RPMI7951 (cell line): ENCODE measurements around the gene OR52E5. TPM values are rescaled to one million over a fixed set of nuclear protein-coding genes. Genes with fewer than 3 reads are reported as not detected.
A peak's percentile ranks its signal among the peaks of the same experiment; 100 is the strongest.

ENCODE experiments used
- DNase-seq: peaks from one replicate; pipeline ENCODE4 v3.0.0-alpha.2; 2012; ENCODE audit warnings: low read depth
- total RNA-seq: library from RNA; depleted of rRNA; stranded (reverse); fragments of >200 nt; shearing (Covaris generic); gene quantifications from 2 replicates; pipeline ENCODE4 v1.2.3, GENCODE V29; 2014; rRNA removed

OR52E5 gene
- total RNA-seq = not detected in 2 replicates

GRCh38 chr11:5892908-5893307 is at the start of gene OR52E5:
Gene OR52E5 (plus strand): TSS chr11:5893208. CDS start chr11:5900777, 7,569 bp downstream.
- DNase-seq = no peak

- no peak for DNase-seq
Observed at GRCh38 chr11:5846701-5847100, 46.3 kb upstream of the OR52E5 start.

- no peak for DNase-seq
Observed at GRCh38 chr11:5847711-5848110, 45.3 kb upstream of the OR52E5 start.

GRCh38 chr11:5851002-5851401 is 42.0 kb upstream of the OR52E5 start:
- no peak for DNase-seq

GRCh38 chr11:5857590-5857989 is 35.4 kb upstream of the OR52E5 start, which contains the start of gene OR52E8:
Gene OR52E8 (minus strand): TSS chr11:5857690. CDS start chr11:5857690, 0 bp downstream.
- no peak for DNase-seq

GRCh38 chr11:5865826-5866225 is 27.2 kb upstream of the OR52E5 start:
- DNase-seq = no peak

- no peak for DNase-seq
Observed at GRCh38 chr11:5878564-5878963, 14.4 kb upstream of the OR52E5 start.

- no peak for DNase-seq
Observed at GRCh38 chr11:5880329-5880728, 12.7 kb upstream of the OR52E5 start, which contains the start of gene OR52E4. Gene OR52E4 (plus strand): TSS chr11:5880629. CDS start chr11:5884293, 3,664 bp downstream.

GRCh38 chr11:5881756-5882155 is 11.3 kb upstream of the OR52E5 start:
- DNase-seq = no peak

GRCh38 chr11:5887172-5887571 is 5.8 kb upstream of the OR52E5 start:
- no peak for DNase-seq

- no peak for DNase-seq
Observed at GRCh38 chr11:5887661-5888060, 5.3 kb upstream of the OR52E5 start.

GRCh38 chr11:5891216-5891800 is 1.7 kb upstream of the OR52E5 start:
- peak; percentile 5 for DNase-seq

- DNase-seq = no peak
Observed at GRCh38 chr11:5899534-5899933, 6.5 kb downstream of the OR52E5 start.

- DNase-seq = no peak
Observed at GRCh38 chr11:5910540-5910939, 17.5 kb downstream of the OR52E5 start.

- peak; percentile 75 for DNase-seq
Observed at GRCh38 chr11:5922749-5923426, 29.9 kb downstream of the OR52E5 start.

- no peak for DNase-seq
Observed at GRCh38 chr11:5923427-5923776, 30.4 kb downstream of the OR52E5 start.

- DNase-seq = peak; percentile 42
Observed at GRCh38 chr11:5923794-5924193, 30.8 kb downstream of the OR52E5 start.

GRCh38 chr11:5928271-5928670 is 35.3 kb downstream of the OR52E5 start:
- DNase-seq = no peak

GRCh38 chr11:5928811-5929210 is 35.8 kb downstream of the OR52E5 start:
- no peak for DNase-seq

- DNase-seq = no peak
Observed at GRCh38 chr11:5929571-5930368, 36.8 kb downstream of the OR52E5 start.

GRCh38 chr11:5930614-5931013 is 37.6 kb downstream of the OR52E5 start:
- DNase-seq = no peak

GRCh38 chr11:5931061-5931460 is 38.1 kb downstream of the OR52E5 start:
- no peak for DNase-seq

GRCh38 chr11:5932671-5933070 is 39.7 kb downstream of the OR52E5 start:
- no peak for DNase-seq
